NCI-H1105 treated with DMSO at 0.1 percent for 48 hours (cell line): Measurements from ENCODE around the gene TSPAN31.

Experiments
- DNase-seq: peaks from one replicate; lab custom pipeline; 2025; lab: John Stamatoyannopoulos, UW

TSPAN31 gene

GRCh38 chr12:57793920-57794319 lies 49.1 kb downstream of the TSPAN31 start:
- no peak for DNase-seq

- DNase-seq, result no peak
Measured at GRCh38 chr12:57795354-57795753, 50.5 kb downstream of the TSPAN31 start.

GRCh38 chr12:57796996-57797395 lies 52.2 kb downstream of the TSPAN31 start:
- no peak for DNase-seq

GRCh38 chr12:57797933-57798332 lies 53.1 kb downstream of the TSPAN31 start:
- no peak for DNase-seq
